IMR-90 (cell line): ENCODE results near the gene STMN3. TPM values are rescaled to one million over a fixed set of nuclear protein-coding genes. Genes with fewer than 3 reads are reported as not detected.

Source experiments
- ATAC-seq: fragments of 200-7000 bp; cut with Tn5 transposase; 2 replicates; pipeline ENCODE4 v1.9.1; 2020; ENCODE audit warnings: low read depth, mild to moderate bottlenecking, moderate library complexity
- BruUV-seq: library from RNA; stranded (reverse); fragments of 400-500 nt; replicated peaks from 2 replicates; lab custom pipeline; 2021; lab: Mats Ljungman, UMichigan
- CTCF ChIA-PET: fragments of 300-600 bp; formaldehyde crosslinking; extraction: SDS; loops from one replicate; lab custom pipeline; 2021; ENCODE audit warnings: antibody characterized with exemption; lab: Yijun Ruan, JAX
- POLR2A ChIA-PET: fragments of 300-600 bp; sonication (Branson Sonifier 250); formaldehyde crosslinking; loops from one replicate; lab custom pipeline; 2022; ENCODE audit warnings: antibody characterized with exemption; ENCODE audit not compliant: unreplicated experiment; lab: Charles Lee
- DNase-seq: peaks from one replicate; pipeline ENCODE4 v3.0.0; 2013
- H2AFZ ChIP-seq: replicated peaks from 2 replicates; pipeline ENCODE3; 2013; ENCODE audit warnings: low read length, mild to moderate bottlenecking; ENCODE audit not compliant: poor library complexity
- H2AK5ac ChIP-seq: 2 replicates; pipeline ENCODE4 v1.6.1; 2013; ENCODE audit warnings: low read depth, low read length, inconsistent platforms
- H2AK9ac ChIP-seq: replicated peaks from 2 replicates; pipeline ENCODE3; 2013; ENCODE audit warnings: mild to moderate bottlenecking, low read depth, low read length, moderate library complexity; ENCODE audit not compliant: poor library complexity
- H2BK120ac ChIP-seq: 2 replicates; pipeline ENCODE4 v1.6.1; 2013; ENCODE audit warnings: low read depth, low read length, inconsistent platforms
- H2BK15ac ChIP-seq: 3 replicates; pipeline ENCODE4 v1.6.1; 2013; ENCODE audit warnings: low read depth, low read length, inconsistent platforms
- H2BK20ac ChIP-seq: 2 replicates; pipeline ENCODE4 v1.6.1; 2013; ENCODE audit warnings: low read depth, mild to moderate bottlenecking, inconsistent platforms, low read length, moderate library complexity
- H2BK5ac ChIP-seq: 2 replicates; pipeline ENCODE4 v1.6.1; 2013; ENCODE audit warnings: mild to moderate bottlenecking, low read depth, low read length, inconsistent platforms; ENCODE audit not compliant: poor library complexity, severe bottlenecking
- H3K14ac ChIP-seq: replicated peaks from 2 replicates; pipeline ENCODE4 v1.6.1; 2013; ENCODE audit warnings: low read depth, low read length, inconsistent platforms
- H3K18ac ChIP-seq: 2 replicates; pipeline ENCODE4 v1.6.1; 2013; ENCODE audit warnings: low read depth, low read length, control low read depth
- H3K23ac ChIP-seq: 2 replicates; pipeline ENCODE4 v1.6.1; 2013; ENCODE audit warnings: low read depth, low read length, inconsistent platforms
- H3K27ac ChIP-seq: 2 replicates; pipeline ENCODE4 v1.5.1; 2013; ENCODE audit warnings: mild to moderate bottlenecking, control low read depth, low read length; ENCODE audit not compliant: insufficient read depth
- H3K27me3 ChIP-seq: 2 replicates; pipeline ENCODE4 v1.6.1; 2013; ENCODE audit warnings: low read length; ENCODE audit not compliant: control insufficient read depth, insufficient read depth
- H3K36me3 ChIP-seq: 2 replicates; pipeline ENCODE4 v1.6.1; 2013; ENCODE audit warnings: low read length, mixed read lengths; ENCODE audit not compliant: control insufficient read depth, insufficient read depth
- H3K4ac ChIP-seq: 2 replicates; pipeline ENCODE4 v1.6.1; 2013; ENCODE audit warnings: low read depth, low read length, inconsistent platforms
- H3K4me1 ChIP-seq: 2 replicates; pipeline ENCODE4 v1.6.1; 2013; ENCODE audit warnings: low read length, mixed read lengths; ENCODE audit not compliant: control insufficient read depth, insufficient read depth
- H3K4me2 ChIP-seq: 2 replicates; pipeline ENCODE4 v1.6.1; 2013; ENCODE audit warnings: low read depth, mild to moderate bottlenecking, control low read depth, low read length, moderate library complexity
- H3K4me3 ChIP-seq: 2 replicates; pipeline ENCODE4 v1.5.1; 2013; ENCODE audit warnings: low read depth, mild to moderate bottlenecking, control low read depth, low read length, moderate library complexity; ENCODE audit not compliant: insufficient read depth
- H3K56ac ChIP-seq: 2 replicates; pipeline ENCODE4 v1.6.1; 2013; ENCODE audit warnings: low read length, inconsistent platforms; ENCODE audit not compliant: insufficient read depth; ENCODE audit errors: extremely low read depth
- H3K79me1 ChIP-seq, 2 experiments: 2 replicates each; pipeline ENCODE4 v1.6.1; 2013; ENCODE audit warnings: low read length in 2 of 2, inconsistent platforms in 1 of 2, low read depth in 1 of 2
- H3K9ac ChIP-seq: 2 replicates; pipeline ENCODE4 v1.6.1; 2013; ENCODE audit warnings: low read depth, low read length, control low read depth
- H3K9me1 ChIP-seq: 2 replicates; pipeline ENCODE4 v1.6.1; 2013; ENCODE audit warnings: low read length, inconsistent platforms; ENCODE audit not compliant: insufficient read depth
- H3K9me3 ChIP-seq: 2 replicates; pipeline ENCODE4 v1.6.1; 2013; ENCODE audit warnings: low read length; ENCODE audit not compliant: control insufficient read depth, insufficient read depth
- H4K20me1 ChIP-seq: 2 replicates; pipeline ENCODE4 v1.6.1; 2013; ENCODE audit warnings: low read length, inconsistent platforms; ENCODE audit not compliant: insufficient read depth
- H4K5ac ChIP-seq: 2 replicates; pipeline ENCODE4 v1.6.1; 2013; ENCODE audit warnings: mild to moderate bottlenecking, low read depth, low read length, control low read depth
- H4K8ac ChIP-seq, 2 experiments: 2 replicates each; pipeline ENCODE4 v1.6.1; 2013; ENCODE audit warnings: low read depth in 2 of 2, low read length in 2 of 2, control low read depth in 1 of 2, inconsistent platforms in 1 of 2
- H4K91ac ChIP-seq: 2 replicates; pipeline ENCODE4 v1.6.1; 2013; ENCODE audit warnings: low read depth, low read length, inconsistent platforms; ENCODE audit not compliant: insufficient read depth
- BHLHE40 ChIP-seq: fragments of 150-350 bp; IDR thresholded peaks from 2 replicates; pipeline ENCODE4 v1.6.1; 2016; ENCODE audit warnings: mild to moderate bottlenecking, low read depth, low read length
- MAZ ChIP-seq: IDR thresholded peaks from 2 replicates; pipeline ENCODE4 v1.6.1; 2012; ENCODE audit warnings: low read depth, mild to moderate bottlenecking, low read length, improper control_type of control experiment, moderate library complexity, borderline replicate concordance
- MXI1 ChIP-seq: IDR thresholded peaks from 2 replicates; pipeline ENCODE4 v1.6.1; 2012; ENCODE audit warnings: low read depth, mild to moderate bottlenecking, low read length, moderate library complexity, borderline replicate concordance
- POLR2A ChIP-seq: IDR thresholded peaks from 2 replicates; pipeline ENCODE4 v1.6.1; 2012; ENCODE audit warnings: mild to moderate bottlenecking, low read depth, low read length
- RAD21 ChIP-seq: IDR thresholded peaks from 2 replicates; pipeline ENCODE4 v1.6.1; 2012; ENCODE audit warnings: low read length, improper control_type of control experiment
- RFX5 ChIP-seq: IDR thresholded peaks from 2 replicates; pipeline ENCODE4 v1.8.0; 2012; ENCODE audit warnings: low read depth, mild to moderate bottlenecking, low read length, moderate library complexity
- WGBS, 2 experiments: methylation state at CpG; one replicate each; pipeline versions ENCODE4 v1.1.5 to v1.1.7; 2013; ENCODE audit warnings: missing lambda C conversion rate in 2 of 2; ENCODE audit not compliant: insufficient read length in 1 of 2; ENCODE audit errors: extremely low coverage in 2 of 2; 5-methylcytosine and 5-hydroxymethylcytosine counted together
- dilution Hi-C: fragments of 300-500 bp; cut with HindIII; formaldehyde crosslinking; loops from one replicate; pipeline ENCODE4 v1.14.3; 2018; ENCODE audit warnings: low sequenced_read_pairs; ENCODE audit not compliant: unreplicated experiment
- in situ Hi-C: fragments of 300-500 bp; cut with MboI; formaldehyde crosslinking; loops from 3 replicates; pipeline ENCODE4 v1.14.3; 2019; ENCODE audit warnings: low sequenced_read_pairs, inconsistent platforms, mixed read lengths
- intact Hi-C: fragments of 100-400 bp; cut with micrococcal nuclease; formaldehyde crosslinking; loops from 2 replicates; pipeline ENCODE4 v1.10.0; 2022
- polyA plus RNA-seq, 3 experiments: library from polyadenylated mRNA; depleted of rRNA; stranded (reverse); fragments of >200 nt; gene quantifications; 2 replicates each; pipeline ENCODE4 v1.2.3, GENCODE V29; 2012; ENCODE audit warnings: low replicate concordance in 1 of 3
- total RNA-seq: library from RNA; depleted of rRNA; stranded (reverse); fragments of >200 nt; gene quantifications from 2 replicates; pipeline ENCODE4 v1.2.3, GENCODE V29; 2012
- TF ChIP-seq, protein P1 (sequence below): fragments of 150-350 bp; IDR thresholded peaks from 2 replicates; pipeline ENCODE4 v1.6.1; 2017; ENCODE audit warnings: mild to moderate bottlenecking, antibody characterized with exemption, low read length, low read depth
- TF ChIP-seq, protein P2 (sequence below): fragments of 150-350 bp; IDR thresholded peaks from 2 replicates; pipeline ENCODE4 v1.6.1; 2016; ENCODE audit warnings: low read depth, mild to moderate bottlenecking, low read length, moderate library complexity, borderline replicate concordance
- TF ChIP-seq, protein P3 (sequence below): conservative IDR thresholded peaks from 2 replicates; pipeline ENCODE4 v1.5.1; 2012; ENCODE audit warnings: mild to moderate bottlenecking, low read depth, low read length, improper control_type of control experiment

Gene STMN3
- total and polyA plus RNA-seq, 2 of the 4 experiments (the other 2 are of a cell fraction), result 20.3 to 62.3 TPM

DNA sequence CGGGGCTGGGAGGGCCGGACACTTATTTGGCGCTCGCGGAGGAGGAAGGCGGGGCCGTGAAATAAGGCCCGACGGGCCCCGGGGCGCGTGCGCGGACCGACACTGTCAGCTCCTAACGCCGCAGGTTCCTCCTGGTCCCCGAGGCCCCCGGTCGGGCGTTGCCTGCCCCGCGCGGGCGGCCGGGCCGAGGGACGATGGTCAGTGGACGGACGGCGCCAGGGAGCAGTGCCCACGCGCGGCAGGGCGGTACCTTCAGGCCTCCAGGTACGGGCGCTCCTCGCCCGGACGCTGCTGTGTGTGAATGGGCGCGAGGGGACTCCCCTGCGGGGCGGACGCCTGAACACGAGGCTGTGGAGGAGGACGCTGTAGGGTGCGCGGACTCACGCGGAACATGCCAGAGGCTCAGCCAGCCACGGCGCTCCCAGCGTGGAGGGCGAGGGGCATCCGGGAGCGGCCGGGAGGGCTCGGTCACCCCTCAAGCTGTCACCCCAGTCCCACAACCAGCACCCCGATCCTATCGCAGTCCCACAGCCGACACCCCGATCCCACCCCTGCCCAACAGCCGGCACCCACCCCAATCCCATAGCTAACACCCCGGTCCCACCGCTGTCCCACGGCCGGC, 26.0 kb downstream of the STMN3 start:
- Histone ChIP-seq H4K20me1 (no peaks in the 10 kb centered on the region), H3K27ac (peak overlapping the region; percentile 85), H2AK5ac (peak overlapping the region; percentile 96), H3K4me2 (peak overlapping the region; percentile 62), H4K8ac (peak overlapping the region; percentile 60 to 89), H4K91ac (peak overlapping the region; percentile 52; the same call in 1 of the 2 replicates), H3K79me1 (peaks cover 27 to 57% of the 10 kb centered on the region in 2 experiments), H3K23ac (peak overlapping the region; percentile 95), H2BK5ac (peak overlapping the region; percentile 82), H2BK120ac (peak overlapping the region; percentile 57; the same call in 1 of the 2 replicates), H3K9me3 (no peaks in the 10 kb centered on the region), H3K4me3 (peak overlapping the region; percentile 100), H3K36me3 (no peaks in the 10 kb centered on the region), H2AFZ (peak overlapping the region; percentile 93), H3K4ac (peak overlapping the region; percentile 86), H2BK15ac (no peak overlapping the region), H2BK20ac (no peak overlapping the region), H3K56ac (peak overlapping the region; percentile 19; the same call in 1 of the 2 replicates), H3K9ac (peak overlapping the region; percentile 99), H3K9me1 (peaks cover 6% of the 10 kb centered on the region; the same call in 1 of the 2 replicates), H3K27me3 (no peaks in the 10 kb centered on the region), H3K4me1 (peaks cover 2% of the 10 kb centered on the region; the same call in 1 of the 2 replicates), H3K18ac (peak overlapping the region; percentile 72; the same call in 1 of the 2 replicates), H3K14ac (peak overlapping the region; percentile 96), H4K5ac (peak overlapping the region; percentile 84), H2AK9ac (peak overlapping the region; percentile 99)
- ChIA-PET POLR2A (no interaction called here), CTCF (no interaction called here)
- BruUV-seq, result no TSS peak
- dilution Hi-C loops, result no loop called here
- DNase-seq, result peak; percentile 90
- no peak for TF ChIP-seq RFX5
- TF ChIP-seq, protein P1, sequence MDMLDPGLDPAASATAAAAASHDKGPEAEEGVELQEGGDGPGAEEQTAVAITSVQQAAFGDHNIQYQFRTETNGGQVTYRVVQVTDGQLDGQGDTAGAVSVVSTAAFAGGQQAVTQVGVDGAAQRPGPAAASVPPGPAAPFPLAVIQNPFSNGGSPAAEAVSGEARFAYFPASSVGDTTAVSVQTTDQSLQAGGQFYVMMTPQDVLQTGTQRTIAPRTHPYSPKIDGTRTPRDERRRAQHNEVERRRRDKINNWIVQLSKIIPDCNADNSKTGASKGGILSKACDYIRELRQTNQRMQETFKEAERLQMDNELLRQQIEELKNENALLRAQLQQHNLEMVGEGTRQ, result no peak
- TF ChIP-seq POLR2A, result peak; percentile 37; the same call in 1 of the 2 replicates
- TF ChIP-seq MXI1, result peak; percentile 98
- TF ChIP-seq MAZ, result peak; percentile 68; the same call in 1 of the 2 replicates
- no peak; the same call in 1 of the 2 replicates for TF ChIP-seq RAD21
- TF ChIP-seq, protein P2, sequence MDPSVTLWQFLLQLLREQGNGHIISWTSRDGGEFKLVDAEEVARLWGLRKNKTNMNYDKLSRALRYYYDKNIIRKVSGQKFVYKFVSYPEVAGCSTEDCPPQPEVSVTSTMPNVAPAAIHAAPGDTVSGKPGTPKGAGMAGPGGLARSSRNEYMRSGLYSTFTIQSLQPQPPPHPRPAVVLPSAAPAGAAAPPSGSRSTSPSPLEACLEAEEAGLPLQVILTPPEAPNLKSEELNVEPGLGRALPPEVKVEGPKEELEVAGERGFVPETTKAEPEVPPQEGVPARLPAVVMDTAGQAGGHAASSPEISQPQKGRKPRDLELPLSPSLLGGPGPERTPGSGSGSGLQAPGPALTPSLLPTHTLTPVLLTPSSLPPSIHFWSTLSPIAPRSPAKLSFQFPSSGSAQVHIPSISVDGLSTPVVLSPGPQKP, result no peak
- TF ChIP-seq BHLHE40, result no peak
- TF ChIP-seq, protein P3, sequence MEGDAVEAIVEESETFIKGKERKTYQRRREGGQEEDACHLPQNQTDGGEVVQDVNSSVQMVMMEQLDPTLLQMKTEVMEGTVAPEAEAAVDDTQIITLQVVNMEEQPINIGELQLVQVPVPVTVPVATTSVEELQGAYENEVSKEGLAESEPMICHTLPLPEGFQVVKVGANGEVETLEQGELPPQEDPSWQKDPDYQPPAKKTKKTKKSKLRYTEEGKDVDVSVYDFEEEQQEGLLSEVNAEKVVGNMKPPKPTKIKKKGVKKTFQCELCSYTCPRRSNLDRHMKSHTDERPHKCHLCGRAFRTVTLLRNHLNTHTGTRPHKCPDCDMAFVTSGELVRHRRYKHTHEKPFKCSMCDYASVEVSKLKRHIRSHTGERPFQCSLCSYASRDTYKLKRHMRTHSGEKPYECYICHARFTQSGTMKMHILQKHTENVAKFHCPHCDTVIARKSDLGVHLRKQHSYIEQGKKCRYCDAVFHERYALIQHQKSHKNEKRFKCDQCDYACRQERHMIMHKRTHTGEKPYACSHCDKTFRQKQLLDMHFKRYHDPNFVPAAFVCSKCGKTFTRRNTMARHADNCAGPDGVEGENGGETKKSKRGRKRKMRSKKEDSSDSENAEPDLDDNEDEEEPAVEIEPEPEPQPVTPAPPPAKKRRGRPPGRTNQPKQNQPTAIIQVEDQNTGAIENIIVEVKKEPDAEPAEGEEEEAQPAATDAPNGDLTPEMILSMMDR, result no peak
- intact Hi-C loops, result no loop called here
- in situ Hi-C loops, result no loop called here
- 1% methylated on average over 39 of the region's 68 CpGs; no CpG with 5 or more reads in 1 of the 2 experiments for WGBS, 2 experiments
- ATAC-seq, result peak; percentile 92
